T-cell (primary cell): ENCODE results near the gene CCDC127. TPM values are rescaled to one million over a fixed set of nuclear protein-coding genes. Genes with fewer than 3 reads are reported as not detected.
"Not testable (repeated sequence)": the region's sequence is repeated elsewhere in the genome, so short reads cannot be mapped to it uniquely, and the experiment has no call there.

Source experiments
- ATAC-seq, 4 experiments: fragments of 200-7000 bp in 3 of 4; fragments of 150-1000 bp in 1 of 4; cut with Tn5 transposase; replicated peaks in 1 of 4; 1 replicate in 3 of 4; 2 replicates in 1 of 4; pipeline ENCODE4 v1.10.0; 2021; ENCODE audit warnings: moderate library complexity in 3 of 4, mild to moderate bottlenecking in 2 of 4, moderate number of reproducible peaks in 1 of 4
- CTCF ChIA-PET, 2 donors: fragments of 300-600 bp; sonication (Branson Sonifier 250); formaldehyde crosslinking; loops; one replicate each; lab custom pipeline; 2022; ENCODE audit warnings: antibody characterized with exemption in 2 of 2; lab: Charles Lee
- POLR2A ChIA-PET, 2 donors: fragments of 300-600 bp; sonication (Branson Sonifier 250); formaldehyde crosslinking; loops; one replicate each; lab custom pipeline; 2022; ENCODE audit warnings: antibody characterized with exemption in 2 of 2; lab: Charles Lee
- DNase-seq, 35 experiments: peaks; one replicate each; pipeline versions ENCODE4 v3.0.0 to v3.0.0-alpha.2; 2013 to 2023
- H3K27ac ChIP-seq: one replicate; pipeline ENCODE4 v1.5.1; 2013; ENCODE audit warnings: low read length
- H3K27me3 ChIP-seq, 2 experiments: replicated peaks in 1 of 2; 1 replicate in 1 of 2; 2 replicates in 1 of 2; pipeline versions ENCODE4 v1.6.1 to v1.7.0; 2013; ENCODE audit warnings: low read length in 1 of 2, mixed read lengths in 1 of 2; ENCODE audit not compliant: control insufficient read depth in 2 of 2, insufficient read depth in 2 of 2; ENCODE audit errors: extremely low read depth in 1 of 2
- H3K36me3 ChIP-seq, 2 donors: 1 replicate in 1 of 2; 2 replicates in 1 of 2; pipeline versions ENCODE4 v1.6.1 to v1.7.0; 2013; ENCODE audit warnings: low read length in 1 of 2; ENCODE audit not compliant: control insufficient read depth in 2 of 2, insufficient read depth in 1 of 2; ENCODE audit errors: extremely low read depth in 1 of 2
- H3K4me1 ChIP-seq, 2 experiments: 1 replicate in 1 of 2; 2 replicates in 1 of 2; pipeline versions ENCODE4 v1.6.1 to v1.7.0; 2013; ENCODE audit warnings: low read length in 2 of 2, mixed read lengths in 1 of 2; ENCODE audit not compliant: insufficient read depth in 2 of 2, control insufficient read depth in 1 of 2; ENCODE audit errors: extremely low read depth in 1 of 2
- H3K4me3 ChIP-seq, 2 donors: 1 replicate in 1 of 2; 2 replicates in 1 of 2; pipeline versions ENCODE4 v1.5.1 to v1.7.0; 2013; ENCODE audit warnings: mild to moderate bottlenecking in 2 of 2, low read length in 1 of 2, moderate library complexity in 1 of 2; ENCODE audit not compliant: control insufficient read depth in 1 of 2; ENCODE audit errors: extremely low read depth in 1 of 2
- H3K9me3 ChIP-seq: 2 replicates; pipeline ENCODE4 v1.7.0; 2013
- H3K27ac Mint-ChIP-seq, 2 donors: one replicate each; pipeline ENCODE4 v1.8.0; 2020 to 2021; ENCODE audit warnings: mild to moderate bottlenecking in 2 of 2, mixed read lengths in 2 of 2
- H3K27me3 Mint-ChIP-seq, 2 donors: one replicate each; pipeline ENCODE4 v1.8.0; 2021 to 2022; ENCODE audit warnings: mixed read lengths in 2 of 2
- H3K36me3 Mint-ChIP-seq: one replicate; pipeline ENCODE4 v1.8.0; 2021; ENCODE audit warnings: mixed read lengths
- H3K4me1 Mint-ChIP-seq, 3 donors: one replicate each; pipeline ENCODE4 v1.8.0; 2020 to 2022; ENCODE audit warnings: mixed read lengths in 3 of 3, mild to moderate bottlenecking in 1 of 3
- H3K4me3 Mint-ChIP-seq, 3 donors: one replicate each; pipeline ENCODE4 v1.8.0; 2020 to 2022; ENCODE audit warnings: mild to moderate bottlenecking in 3 of 3, mixed read lengths in 3 of 3, moderate library complexity in 3 of 3
- H3K9me3 Mint-ChIP-seq, 3 donors: one replicate each; pipeline ENCODE4 v1.8.0; 2020 to 2022; ENCODE audit warnings: mixed read lengths in 3 of 3
- WGBS: methylation state at CpG from one replicate; pipeline ENCODE4 v1.1.5; 2013; ENCODE audit warnings: missing lambda C conversion rate; ENCODE audit not compliant: insufficient coverage; 5-methylcytosine and 5-hydroxymethylcytosine counted together
- total RNA-seq, 35 experiments: library from RNA in 6 of 35; stranded (reverse) in 6 of 35; fragments of 120-200 nt in 1 of 35; gene quantifications; one replicate each; pipeline versions ENCODE4 v1.2.1 to v1.2.4 and lab custom pipeline; 2013 to 2026

Gene CCDC127
- 1 to 10 TPM; 2.5 to 9.8 (median 6.3) TPM for total RNA-seq
- 5.5 TPM for total RNA-seq (2013)
- total RNA-seq (lab: John Stamatoyannopoulos, UW) = 8.0 to 47.0 (median 23.3) reads per million in 29 experiments

- DNase-seq (peak; percentile 92 to 100 (median 98)), ATAC-seq (peak; percentile 87 to 88 (median 88))
- not testable (repeated sequence) for H3K9me3 Mint-ChIP-seq, H3K36me3 ChIP-seq, H3K27me3 Mint-ChIP-seq, H3K9me3 ChIP-seq, H3K27me3 ChIP-seq
- POLR2A ChIA-PET = interaction anchor here in 1 of 2 donors (0.7 to 1.0 kb wide), 3 partner anchors 29 to 1163 kb away, joined by 3 read pairs; no protein-coding TSS in a partner anchor
- peak within 1 kb of the TSS; percentile 77 to 95 for H3K4me3 ChIP-seq
- Mint-ChIP-seq H3K4me1 (peaks cover 49 to 62% (median 57%) of the 10 kb centered on the region in 3 donors), H3K4me3 (peak within 1 kb of the TSS; percentile 88 to 94 (median 93)), H3K36me3 (peaks cover 17% of the 10 kb centered on the region), H3K27ac (peak within 1 kb of the TSS; percentile 91 to 94)
- CTCF ChIA-PET = interaction anchor here in 1 of 2 donors (0.6 to 1.0 kb wide), 2 partner anchors 25 to 30 kb away, joined by 3 to 4 read pairs; no protein-coding TSS in a partner anchor
- peaks cover 4 to 23% of the 10 kb centered on the region in 2 experiments for H3K4me1 ChIP-seq
- WGBS = under 1% methylated on average over 66 of the region's 75 CpGs
- peak within 1 kb of the TSS; percentile 80 for H3K27ac ChIP-seq
Measured at GRCh38 chr5:217494-218456, at the start of gene CCDC127, which contains the start of gene SDHA. Gene CCDC127, minus strand, starts transcription at chr5:218153. Its CDS starts 1,304 bp downstream, at chr5:216849. Gene SDHA, plus strand, starts transcription at chr5:218320. Its CDS starts 36 bp downstream, at chr5:218356.

GRCh38 chr5:267716-268115 is 49.8 kb upstream of the CCDC127 start:
- Mint-ChIP-seq H3K4me3 (no peak overlapping the region), H3K9me3 (no peaks in the 10 kb centered on the region), H3K27me3 (no peaks in the 10 kb centered on the region), H3K4me1 (peaks cover 7 to 11% (median 7%) of the 10 kb centered on the region in 3 donors), H3K36me3 (peaks cover 20% of the 10 kb centered on the region), H3K27ac (no peak overlapping the region)
- DNase-seq = no peak
- no peak for ATAC-seq
- H3K36me3 ChIP-seq = peaks cover 6 to 19% of the 10 kb centered on the region in 2 donors
- no peak overlapping the region for H3K27ac ChIP-seq
- no peaks in the 10 kb centered on the region for H3K27me3 ChIP-seq
- peaks cover 3 to 14% of the 10 kb centered on the region in 2 experiments for H3K4me1 ChIP-seq
- no CpG with 5 or more reads among the region's 1 CpG for WGBS
- CTCF ChIA-PET = no interaction called here
- H3K4me3 ChIP-seq = no peak overlapping the region
- POLR2A ChIA-PET = no interaction called here
- no peaks in the 10 kb centered on the region for H3K9me3 ChIP-seq

GRCh38 chr5:266311-267026 is 48.5 kb upstream of the CCDC127 start:
- H3K36me3 Mint-ChIP-seq = peaks cover 24% of the 10 kb centered on the region

GRCh38 chr5:264338-264737 is 46.4 kb upstream of the CCDC127 start:
- peaks cover 24% of the 10 kb centered on the region for H3K36me3 Mint-ChIP-seq
- H3K27me3 Mint-ChIP-seq = no peaks in the 10 kb centered on the region
- H3K4me1 Mint-ChIP-seq = no peaks in the 10 kb centered on the region
- ChIA-PET POLR2A (no interaction called here), CTCF (no interaction called here)
- H3K4me3 ChIP-seq = no peak overlapping the region
- H3K27ac Mint-ChIP-seq = no peak overlapping the region
- DNase-seq (no peak), ATAC-seq (no peak)
- H3K4me3 Mint-ChIP-seq = no peak overlapping the region
- H3K36me3 ChIP-seq = peaks cover 6 to 19% of the 10 kb centered on the region in 2 donors
- WGBS = 92% methylated on average over 8 of the region's 10 CpGs
- H3K27ac ChIP-seq = no peak overlapping the region
- H3K9me3 ChIP-seq = no peaks in the 10 kb centered on the region
- H3K9me3 Mint-ChIP-seq = no peaks in the 10 kb centered on the region
- H3K27me3 ChIP-seq = no peaks in the 10 kb centered on the region
- no peaks in the 10 kb centered on the region for H3K4me1 ChIP-seq

More at GRCh38 chr5:266311-267026, 48.5 kb upstream of the CCDC127 start:
- H3K27me3 Mint-ChIP-seq, H3K9me3 ChIP-seq, H3K27ac ChIP-seq, ATAC-seq, H3K9me3 Mint-ChIP-seq, H3K4me3 ChIP-seq, DNase-seq, H3K4me3 Mint-ChIP-seq, H3K4me1 ChIP-seq, H3K27ac Mint-ChIP-seq, POLR2A ChIA-PET, CTCF ChIA-PET, H3K27me3 ChIP-seq: not testable (repeated sequence)
- peaks cover 5 to 11% (median 7%) of the 10 kb centered on the region in 3 donors for H3K4me1 Mint-ChIP-seq
- WGBS = 94% methylated on average over 19 of the region's 19 CpGs
- peaks cover 6 to 19% of the 10 kb centered on the region in 2 donors for H3K36me3 ChIP-seq

- H3K9me3 Mint-ChIP-seq, H3K9me3 ChIP-seq, ATAC-seq, H3K4me3 ChIP-seq, H3K27me3 ChIP-seq, CTCF ChIA-PET, H3K4me1 ChIP-seq, POLR2A ChIA-PET, H3K4me1 Mint-ChIP-seq, H3K27me3 Mint-ChIP-seq, DNase-seq, H3K27ac Mint-ChIP-seq, H3K27ac ChIP-seq, H3K4me3 Mint-ChIP-seq: not testable (repeated sequence)
- WGBS = 100% methylated on average over 4 of the region's 9 CpGs
- peaks cover 24% of the 10 kb centered on the region for H3K36me3 Mint-ChIP-seq
- peaks cover 6 to 20% of the 10 kb centered on the region in 2 donors for H3K36me3 ChIP-seq
Measured at GRCh38 chr5:263275-263974, 45.5 kb upstream of the CCDC127 start.
